Subcutaneous adipose tissue (tissue), 4 donors: Measurements from ENCODE around the gene SCUBE1. TPM values are rescaled to one million over a fixed set of nuclear protein-coding genes. Genes with fewer than 3 reads are reported as not detected.

Experiments used
- total RNA-seq, 4 donors: library from RNA; depleted of rRNA; stranded (reverse); fragments of >200 nt; gene quantifications; one replicate each; pipeline ENCODE4 v1.1.0, GENCODE V29; 2016
- TF ChIP-seq, protein P1 (sequence below): fragments of 450-650 bp; IDR thresholded peaks from one replicate; pipeline ENCODE4 v1.5.1; 2016; ENCODE audit warnings: low read depth, mild to moderate bottlenecking, control low read depth, antibody characterized with exemption, moderate library complexity

SCUBE1 gene
- total RNA-seq, 4 donors from 2014 or later, result 0.66 to 4.6 (median 1.7) TPM

DNA sequence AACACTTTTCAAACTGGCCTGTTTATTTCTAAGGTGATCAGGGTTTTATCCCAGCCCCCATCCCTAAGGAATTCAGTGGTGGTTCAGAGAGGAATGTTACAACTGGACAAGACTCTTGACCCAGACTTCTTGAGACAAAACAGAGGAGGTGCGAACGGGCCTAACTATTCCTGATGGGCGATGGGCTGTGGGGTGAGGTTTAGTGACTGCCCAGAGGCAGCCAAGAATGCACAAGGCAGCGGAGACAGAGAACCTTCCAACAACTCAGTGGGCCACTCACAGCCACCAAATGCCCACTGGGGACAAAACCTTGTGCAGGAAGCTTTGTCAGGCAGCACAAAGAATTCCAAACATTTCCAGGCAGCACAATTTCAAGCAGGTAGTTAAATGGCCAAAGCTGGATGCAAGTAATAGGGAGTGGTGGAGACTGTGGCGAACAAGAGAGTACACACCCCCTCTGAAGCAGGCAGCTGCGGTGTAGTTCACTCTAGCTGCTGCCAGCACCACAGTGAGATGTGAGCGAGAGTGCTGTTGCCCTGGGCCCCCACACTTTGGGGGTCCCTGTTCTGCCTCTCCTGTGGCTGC lies 29.2 kb downstream of the SCUBE1 start:
- TF ChIP-seq, protein P1, sequence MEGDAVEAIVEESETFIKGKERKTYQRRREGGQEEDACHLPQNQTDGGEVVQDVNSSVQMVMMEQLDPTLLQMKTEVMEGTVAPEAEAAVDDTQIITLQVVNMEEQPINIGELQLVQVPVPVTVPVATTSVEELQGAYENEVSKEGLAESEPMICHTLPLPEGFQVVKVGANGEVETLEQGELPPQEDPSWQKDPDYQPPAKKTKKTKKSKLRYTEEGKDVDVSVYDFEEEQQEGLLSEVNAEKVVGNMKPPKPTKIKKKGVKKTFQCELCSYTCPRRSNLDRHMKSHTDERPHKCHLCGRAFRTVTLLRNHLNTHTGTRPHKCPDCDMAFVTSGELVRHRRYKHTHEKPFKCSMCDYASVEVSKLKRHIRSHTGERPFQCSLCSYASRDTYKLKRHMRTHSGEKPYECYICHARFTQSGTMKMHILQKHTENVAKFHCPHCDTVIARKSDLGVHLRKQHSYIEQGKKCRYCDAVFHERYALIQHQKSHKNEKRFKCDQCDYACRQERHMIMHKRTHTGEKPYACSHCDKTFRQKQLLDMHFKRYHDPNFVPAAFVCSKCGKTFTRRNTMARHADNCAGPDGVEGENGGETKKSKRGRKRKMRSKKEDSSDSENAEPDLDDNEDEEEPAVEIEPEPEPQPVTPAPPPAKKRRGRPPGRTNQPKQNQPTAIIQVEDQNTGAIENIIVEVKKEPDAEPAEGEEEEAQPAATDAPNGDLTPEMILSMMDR, result no peak

DNA sequence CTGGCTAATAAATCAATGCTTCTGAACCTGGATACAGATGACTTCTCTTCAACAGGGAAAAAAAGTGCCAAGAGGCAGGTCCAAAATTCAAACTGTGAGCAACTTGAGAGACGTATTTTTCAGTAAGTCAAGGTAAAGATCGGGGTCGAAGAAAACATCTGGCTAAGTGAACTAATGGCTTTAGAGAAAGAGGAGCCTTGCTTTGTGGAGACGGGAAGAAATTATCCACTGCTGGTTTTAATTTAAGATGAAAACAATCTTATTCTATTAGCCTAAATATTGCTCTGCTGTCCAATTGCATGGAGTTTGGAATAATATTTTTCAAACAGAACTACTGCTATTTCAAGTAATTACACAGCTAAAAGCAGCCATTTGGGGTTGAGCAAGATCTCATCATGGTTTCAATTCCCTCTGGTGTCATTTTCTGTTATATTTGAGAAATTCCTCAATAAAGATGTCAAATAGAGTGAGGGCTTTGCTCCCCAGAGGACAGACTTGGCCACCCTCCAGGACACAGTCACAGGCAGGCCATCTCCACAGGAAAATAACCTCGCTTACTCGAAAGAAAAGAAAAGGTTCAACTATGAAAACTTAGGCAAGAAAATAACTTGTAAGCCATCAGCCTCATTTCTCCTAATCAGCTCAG lies 29.8 kb downstream of the SCUBE1 start:
- TF ChIP-seq, protein P1, result no peak

DNA sequence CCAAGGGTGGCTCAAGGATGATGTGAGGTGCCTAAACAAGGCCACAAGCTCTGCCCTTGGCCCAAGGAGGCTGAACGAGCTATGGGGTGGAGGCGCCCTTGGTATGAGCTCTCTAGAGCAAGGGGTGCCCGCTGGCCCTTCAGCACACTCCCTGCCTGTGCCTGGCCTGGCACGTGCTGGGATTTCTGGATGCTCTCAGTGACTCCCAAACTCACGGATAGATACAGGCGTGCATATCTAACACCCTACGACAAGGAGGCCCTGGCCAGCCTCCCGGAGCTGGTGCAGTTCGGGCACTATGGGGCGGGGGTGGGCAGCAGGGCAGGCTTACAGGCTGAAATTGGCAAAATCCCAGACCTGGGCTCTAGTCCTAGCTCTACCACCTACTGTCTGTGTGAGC lies 30.6 kb downstream of the SCUBE1 start:
- TF ChIP-seq, protein P1, result no peak

DNA sequence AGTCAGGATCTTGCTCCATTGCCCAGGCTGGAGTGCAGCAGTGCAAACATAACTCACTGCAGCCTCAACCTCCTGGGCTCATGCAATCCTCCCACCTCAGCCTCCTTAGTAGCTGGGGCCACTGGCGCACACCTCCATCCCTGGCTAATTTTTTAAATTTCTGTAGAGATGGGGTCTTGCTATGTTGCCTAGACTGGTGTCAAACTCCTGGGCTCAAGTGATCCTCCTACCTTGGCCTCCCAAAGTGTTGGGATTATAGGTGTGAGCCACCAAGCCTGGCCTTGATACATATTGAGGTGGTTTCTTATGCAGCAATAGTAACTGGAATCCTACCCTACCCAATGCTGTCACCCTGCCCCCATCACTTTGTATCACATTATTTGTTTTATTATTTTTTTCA lies 32.4 kb downstream of the SCUBE1 start:
- TF ChIP-seq, protein P1, result no peak

DNA sequence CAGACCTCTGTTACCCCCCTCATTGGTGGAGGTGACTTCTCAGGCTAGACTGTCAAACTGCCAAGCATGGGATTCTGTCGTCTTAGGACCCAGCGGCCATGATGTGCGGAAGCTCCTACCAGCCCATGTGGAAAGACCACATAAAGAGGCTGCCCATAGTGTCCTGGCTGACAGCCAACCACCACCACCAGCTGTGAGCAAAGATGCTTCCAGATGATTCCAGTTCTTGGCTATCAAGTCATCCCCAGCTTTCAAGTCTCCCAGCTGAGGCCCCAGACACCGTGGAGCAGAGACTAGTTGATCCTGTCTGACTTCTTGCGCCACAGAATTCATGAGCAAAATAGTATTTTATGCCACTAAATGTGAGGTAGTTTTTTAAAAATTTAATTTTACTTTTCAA lies 32.9 kb downstream of the SCUBE1 start:
- TF ChIP-seq, protein P1, result no peak

DNA sequence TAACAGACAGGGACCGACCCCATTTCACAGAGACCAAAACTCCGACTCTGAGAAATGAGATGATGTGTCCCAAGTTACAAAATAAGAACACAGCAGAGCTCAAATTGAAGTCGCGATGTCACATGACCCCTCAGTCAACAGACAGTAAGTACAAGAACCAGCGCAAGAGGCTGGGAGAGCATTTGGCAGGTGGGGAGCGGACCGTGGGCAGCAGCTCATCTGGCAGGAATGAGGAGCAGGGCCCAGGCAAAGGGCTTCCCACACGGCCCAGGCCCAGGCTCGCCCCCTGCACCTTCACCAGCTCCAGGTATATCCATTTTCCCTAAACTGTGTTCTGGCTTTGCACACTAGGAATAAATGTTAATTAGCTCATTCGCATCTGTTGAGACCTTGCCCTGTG lies 34.3 kb downstream of the SCUBE1 start:
- TF ChIP-seq, protein P1, result no peak

DNA sequence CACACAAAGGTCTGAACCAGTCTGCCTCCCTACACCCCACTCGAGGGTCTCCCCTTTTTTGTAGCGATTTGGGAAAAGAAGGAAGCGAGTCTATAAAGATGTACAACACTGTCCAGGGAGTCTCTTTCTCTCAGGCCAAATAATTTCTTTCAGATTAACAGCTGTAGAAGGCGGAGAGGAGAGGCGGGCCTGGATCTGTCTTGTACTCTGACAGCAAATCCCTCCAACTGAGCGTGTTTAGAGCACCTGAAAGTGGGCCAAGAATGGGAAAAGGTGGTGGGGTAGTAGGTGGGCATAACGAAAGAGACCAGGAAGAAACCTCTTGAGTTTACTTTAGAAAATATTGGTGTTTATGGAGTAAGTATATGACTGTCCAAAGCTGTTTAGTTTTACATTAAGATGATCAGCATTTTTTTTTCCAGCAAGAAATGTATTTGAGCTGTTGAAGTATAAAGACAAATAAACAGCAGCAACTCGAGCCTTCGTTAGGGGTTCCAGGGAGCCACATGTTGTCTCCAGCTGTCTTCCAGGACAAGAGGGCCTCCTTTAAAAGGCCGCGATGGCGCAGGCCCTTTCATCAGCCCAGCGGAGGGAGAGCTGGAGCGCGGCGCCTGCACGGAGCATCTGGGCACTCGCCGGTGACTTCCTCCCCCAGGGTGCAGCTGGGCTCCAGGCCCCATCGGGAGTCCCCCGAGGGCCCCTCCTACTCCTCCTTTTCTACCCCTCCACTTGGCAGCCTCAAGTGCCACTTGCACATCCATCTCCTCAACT lies 34.9 kb downstream of the SCUBE1 start:
- TF ChIP-seq, protein P1, result no peak
